ENCODE results near the gene PGM1. TPM values are rescaled to one million over a fixed set of nuclear protein-coding genes. Genes with fewer than 3 reads are reported as not detected.

Gene PGM1
- total RNA-seq, 1 experiment from 2014 or later: 111 TPM

DNA sequence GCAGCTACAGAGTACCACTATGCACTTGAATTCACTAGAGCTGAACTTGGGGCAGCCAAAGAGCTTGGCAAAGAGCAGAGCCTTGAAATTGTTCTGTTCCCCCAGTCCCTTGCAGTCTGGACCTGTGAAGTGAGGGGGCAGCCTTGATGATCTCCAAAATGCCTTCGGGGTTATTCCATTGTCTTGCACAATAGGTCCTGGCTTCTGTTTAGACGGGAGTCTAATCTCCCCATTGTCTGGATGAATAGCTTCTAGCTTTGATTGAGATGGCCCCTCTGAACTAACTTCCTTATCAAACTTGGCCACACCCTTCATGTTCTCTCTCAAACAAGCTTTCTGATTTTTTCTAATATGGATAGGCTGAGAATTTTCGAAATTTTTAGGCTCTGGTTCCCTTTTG lies 72.6 kb downstream of the PGM1 start:
- Mint-ChIP-seq H3K27ac (no peak overlapping the region), H3K9me3 (peaks cover 21% of the 10 kb centered on the region), H3K36me3 (peaks cover 21% of the 10 kb centered on the region), H3K4me3 (no peak overlapping the region), H3K4me1 (peaks cover 26% of the 10 kb centered on the region), H3K27me3 (ENCODE audit: low read depth) (0 out of 2 replicates have a peak, but pooled peaks cover 3% of the 10 kb centered on the region)
- ATAC-seq (0 out of 2 replicates have a peak, but pooled peaks have one; percentile 9), DNase-seq (ENCODE audit: low spot score) (no peak)
- ChIA-PET POLR2A (no interaction called here), CTCF (interaction anchor here (0.6 to 1.7 kb wide), 4 partner anchors 9 to 586 kb away, joined by 3 to 8 read pairs (median 4); no protein-coding TSS in a partner anchor)
- no peak for TF ChIP-seq CREM (CRISPR knock-in tag; IDR thresholded peaks at IDR 0.05)
- no peak for TF ChIP-seq SP1 (CRISPR knock-in tag; conservative IDR thresholded peaks at IDR 0.05)
- TF ChIP-seq, protein P1, sequence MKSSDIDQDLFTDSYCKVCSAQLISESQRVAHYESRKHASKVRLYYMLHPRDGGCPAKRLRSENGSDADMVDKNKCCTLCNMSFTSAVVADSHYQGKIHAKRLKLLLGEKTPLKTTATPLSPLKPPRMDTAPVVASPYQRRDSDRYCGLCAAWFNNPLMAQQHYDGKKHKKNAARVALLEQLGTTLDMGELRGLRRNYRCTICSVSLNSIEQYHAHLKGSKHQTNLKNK (CRISPR knock-in tag; IDR thresholded peaks at IDR 0.05): no peak
- TF ChIP-seq NFE2L1 (CRISPR knock-in tag; IDR thresholded peaks at IDR 0.05): no peak

DNA sequence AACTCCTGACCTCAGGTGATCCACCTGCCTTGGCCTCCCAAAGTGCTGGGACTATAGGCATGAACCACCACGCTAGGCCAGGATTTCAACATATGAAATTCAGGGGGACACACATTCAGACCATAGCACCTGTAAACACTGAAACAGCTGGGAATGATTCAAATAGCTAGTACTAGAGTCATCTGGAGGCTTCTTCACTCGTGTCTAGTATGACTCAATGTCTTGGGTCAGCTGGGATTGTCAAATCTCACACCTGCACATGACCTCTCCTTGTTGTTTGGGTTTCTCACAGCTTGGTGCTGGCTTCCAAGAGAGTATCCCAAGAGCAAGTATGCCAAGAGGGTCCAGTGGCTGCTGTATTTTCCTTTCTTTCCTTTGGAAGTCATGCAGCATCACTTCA lies 75.1 kb downstream of the PGM1 start:
- ChIA-PET POLR2A (no interaction called here), CTCF (interaction anchor here (1.0 to 2.1 kb wide), 3 partner anchors 24 to 578 kb away, joined by 3 to 5 read pairs (median 3); no protein-coding TSS in a partner anchor)
- H3K27ac Mint-ChIP-seq: no peak overlapping the region
- peaks cover 17% of the 10 kb centered on the region for H3K36me3 Mint-ChIP-seq
- H3K9me3 Mint-ChIP-seq: peaks cover 21% of the 10 kb centered on the region
- DNase-seq (ENCODE audit: low spot score) (no peak), ATAC-seq (no peak)
- 0 out of 2 replicates have a peak, but pooled peaks cover 3% of the 10 kb centered on the region for H3K27me3 Mint-ChIP-seq (ENCODE audit: low read depth)
- peaks cover 8% of the 10 kb centered on the region for H3K4me1 Mint-ChIP-seq
- no peak overlapping the region for H3K4me3 Mint-ChIP-seq
- TF ChIP-seq PRRX2 (CRISPR knock-in tag; IDR thresholded peaks at IDR 0.05) (no peak), ZNF121 (CRISPR knock-in tag; IDR thresholded peaks at IDR 0.05) (no peak), GRHL2 (CRISPR knock-in tag; IDR thresholded peaks at IDR 0.05; ENCODE audit: insufficient replicate concordance, severe bottlenecking) (no peak), OVOL2 (CRISPR knock-in tag; IDR thresholded peaks at IDR 0.05; ENCODE audit: borderline replicate concordance) (no peak), ETV6 (CRISPR knock-in tag; IDR thresholded peaks at IDR 0.05) (no peak), ZNF219 (CRISPR knock-in tag; IDR thresholded peaks at IDR 0.05; ENCODE audit: borderline replicate concordance) (no peak), ZNF263 (CRISPR knock-in tag; IDR thresholded peaks at IDR 0.05; ENCODE audit: low read depth) (no peak), CREM (CRISPR knock-in tag; IDR thresholded peaks at IDR 0.05) (no peak), GTF2I (CRISPR knock-in tag; conservative IDR thresholded peaks at IDR 0.05) (no peak), HMGA2 (CRISPR knock-in tag; IDR thresholded peaks at IDR 0.05) (no peak)
- TF ChIP-seq, protein P2, sequence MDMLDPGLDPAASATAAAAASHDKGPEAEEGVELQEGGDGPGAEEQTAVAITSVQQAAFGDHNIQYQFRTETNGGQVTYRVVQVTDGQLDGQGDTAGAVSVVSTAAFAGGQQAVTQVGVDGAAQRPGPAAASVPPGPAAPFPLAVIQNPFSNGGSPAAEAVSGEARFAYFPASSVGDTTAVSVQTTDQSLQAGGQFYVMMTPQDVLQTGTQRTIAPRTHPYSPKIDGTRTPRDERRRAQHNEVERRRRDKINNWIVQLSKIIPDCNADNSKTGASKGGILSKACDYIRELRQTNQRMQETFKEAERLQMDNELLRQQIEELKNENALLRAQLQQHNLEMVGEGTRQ (CRISPR knock-in tag; IDR thresholded peaks at IDR 0.05): no peak
- TF ChIP-seq, protein P3, sequence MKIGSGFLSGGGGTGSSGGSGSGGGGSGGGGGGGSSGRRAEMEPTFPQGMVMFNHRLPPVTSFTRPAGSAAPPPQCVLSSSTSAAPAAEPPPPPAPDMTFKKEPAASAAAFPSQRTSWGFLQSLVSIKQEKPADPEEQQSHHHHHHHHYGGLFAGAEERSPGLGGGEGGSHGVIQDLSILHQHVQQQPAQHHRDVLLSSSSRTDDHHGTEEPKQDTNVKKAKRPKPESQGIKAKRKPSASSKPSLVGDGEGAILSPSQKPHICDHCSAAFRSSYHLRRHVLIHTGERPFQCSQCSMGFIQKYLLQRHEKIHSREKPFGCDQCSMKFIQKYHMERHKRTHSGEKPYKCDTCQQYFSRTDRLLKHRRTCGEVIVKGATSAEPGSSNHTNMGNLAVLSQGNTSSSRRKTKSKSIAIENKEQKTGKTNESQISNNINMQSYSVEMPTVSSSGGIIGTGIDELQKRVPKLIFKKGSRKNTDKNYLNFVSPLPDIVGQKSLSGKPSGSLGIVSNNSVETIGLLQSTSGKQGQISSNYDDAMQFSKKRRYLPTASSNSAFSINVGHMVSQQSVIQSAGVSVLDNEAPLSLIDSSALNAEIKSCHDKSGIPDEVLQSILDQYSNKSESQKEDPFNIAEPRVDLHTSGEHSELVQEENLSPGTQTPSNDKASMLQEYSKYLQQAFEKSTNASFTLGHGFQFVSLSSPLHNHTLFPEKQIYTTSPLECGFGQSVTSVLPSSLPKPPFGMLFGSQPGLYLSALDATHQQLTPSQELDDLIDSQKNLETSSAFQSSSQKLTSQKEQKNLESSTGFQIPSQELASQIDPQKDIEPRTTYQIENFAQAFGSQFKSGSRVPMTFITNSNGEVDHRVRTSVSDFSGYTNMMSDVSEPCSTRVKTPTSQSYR (CRISPR knock-in tag; IDR thresholded peaks at IDR 0.05): no peak
- TF ChIP-seq, protein P4, sequence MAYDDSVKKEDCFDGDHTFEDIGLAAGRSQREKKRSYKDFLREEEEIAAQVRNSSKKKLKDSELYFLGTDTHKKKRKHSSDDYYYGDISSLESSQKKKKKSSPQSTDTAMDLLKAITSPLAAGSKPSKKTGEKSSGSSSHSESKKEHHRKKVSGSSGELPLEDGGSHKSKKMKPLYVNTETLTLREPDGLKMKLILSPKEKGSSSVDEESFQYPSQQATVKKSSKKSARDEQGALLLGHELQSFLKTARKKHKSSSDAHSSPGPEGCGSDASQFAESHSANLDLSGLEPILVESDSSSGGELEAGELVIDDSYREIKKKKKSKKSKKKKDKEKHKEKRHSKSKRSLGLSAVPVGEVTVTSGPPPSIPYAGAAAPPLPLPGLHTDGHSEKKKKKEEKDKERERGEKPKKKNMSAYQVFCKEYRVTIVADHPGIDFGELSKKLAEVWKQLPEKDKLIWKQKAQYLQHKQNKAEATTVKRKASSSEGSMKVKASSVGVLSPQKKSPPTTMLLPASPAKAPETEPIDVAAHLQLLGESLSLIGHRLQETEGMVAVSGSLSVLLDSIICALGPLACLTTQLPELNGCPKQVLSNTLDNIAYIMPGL (CRISPR knock-in tag; IDR thresholded peaks at IDR 0.05): no peak
- TF ChIP-seq, protein P5, sequence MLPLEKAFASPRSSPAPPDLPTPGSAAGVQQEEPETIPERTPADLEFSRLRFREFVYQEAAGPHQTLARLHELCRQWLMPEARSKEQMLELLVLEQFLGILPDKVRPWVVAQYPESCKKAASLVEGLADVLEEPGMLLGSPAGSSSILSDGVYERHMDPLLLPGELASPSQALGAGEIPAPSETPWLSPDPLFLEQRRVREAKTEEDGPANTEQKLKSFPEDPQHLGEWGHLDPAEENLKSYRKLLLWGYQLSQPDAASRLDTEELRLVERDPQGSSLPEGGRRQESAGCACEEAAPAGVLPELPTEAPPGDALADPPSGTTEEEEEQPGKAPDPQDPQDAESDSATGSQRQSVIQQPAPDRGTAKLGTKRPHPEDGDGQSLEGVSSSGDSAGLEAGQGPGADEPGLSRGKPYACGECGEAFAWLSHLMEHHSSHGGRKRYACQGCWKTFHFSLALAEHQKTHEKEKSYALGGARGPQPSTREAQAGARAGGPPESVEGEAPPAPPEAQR (CRISPR knock-in tag; IDR thresholded peaks at IDR 0.05): no peak
- TF ChIP-seq, protein P6, sequence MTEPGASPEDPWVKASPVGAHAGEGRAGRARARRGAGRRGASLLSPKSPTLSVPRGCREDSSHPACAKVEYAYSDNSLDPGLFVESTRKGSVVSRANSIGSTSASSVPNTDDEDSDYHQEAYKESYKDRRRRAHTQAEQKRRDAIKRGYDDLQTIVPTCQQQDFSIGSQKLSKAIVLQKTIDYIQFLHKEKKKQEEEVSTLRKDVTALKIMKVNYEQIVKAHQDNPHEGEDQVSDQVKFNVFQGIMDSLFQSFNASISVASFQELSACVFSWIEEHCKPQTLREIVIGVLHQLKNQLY (CRISPR knock-in tag; IDR thresholded peaks at IDR 0.05): no peak
- TF ChIP-seq, protein P7, sequence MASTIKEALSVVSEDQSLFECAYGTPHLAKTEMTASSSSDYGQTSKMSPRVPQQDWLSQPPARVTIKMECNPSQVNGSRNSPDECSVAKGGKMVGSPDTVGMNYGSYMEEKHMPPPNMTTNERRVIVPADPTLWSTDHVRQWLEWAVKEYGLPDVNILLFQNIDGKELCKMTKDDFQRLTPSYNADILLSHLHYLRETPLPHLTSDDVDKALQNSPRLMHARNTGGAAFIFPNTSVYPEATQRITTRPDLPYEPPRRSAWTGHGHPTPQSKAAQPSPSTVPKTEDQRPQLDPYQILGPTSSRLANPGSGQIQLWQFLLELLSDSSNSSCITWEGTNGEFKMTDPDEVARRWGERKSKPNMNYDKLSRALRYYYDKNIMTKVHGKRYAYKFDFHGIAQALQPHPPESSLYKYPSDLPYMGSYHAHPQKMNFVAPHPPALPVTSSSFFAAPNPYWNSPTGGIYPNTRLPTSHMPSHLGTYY (CRISPR knock-in tag; IDR thresholded peaks at IDR 0.05): no peak
- TF ChIP-seq, protein P8, sequence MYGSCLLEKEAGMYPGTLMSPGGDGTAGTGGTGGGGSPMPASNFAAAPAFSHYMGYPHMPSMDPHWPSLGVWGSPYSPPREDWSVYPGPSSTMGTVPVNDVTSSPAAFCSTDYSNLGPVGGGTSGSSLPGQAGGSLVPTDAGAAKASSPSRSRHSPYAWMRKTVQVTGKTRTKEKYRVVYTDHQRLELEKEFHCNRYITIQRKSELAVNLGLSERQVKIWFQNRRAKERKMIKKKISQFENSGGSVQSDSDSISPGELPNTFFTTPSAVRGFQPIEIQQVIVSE (CRISPR knock-in tag; IDR thresholded peaks at IDR 0.05; ENCODE audit: borderline replicate concordance): no peak
- TF ChIP-seq, protein P9, sequence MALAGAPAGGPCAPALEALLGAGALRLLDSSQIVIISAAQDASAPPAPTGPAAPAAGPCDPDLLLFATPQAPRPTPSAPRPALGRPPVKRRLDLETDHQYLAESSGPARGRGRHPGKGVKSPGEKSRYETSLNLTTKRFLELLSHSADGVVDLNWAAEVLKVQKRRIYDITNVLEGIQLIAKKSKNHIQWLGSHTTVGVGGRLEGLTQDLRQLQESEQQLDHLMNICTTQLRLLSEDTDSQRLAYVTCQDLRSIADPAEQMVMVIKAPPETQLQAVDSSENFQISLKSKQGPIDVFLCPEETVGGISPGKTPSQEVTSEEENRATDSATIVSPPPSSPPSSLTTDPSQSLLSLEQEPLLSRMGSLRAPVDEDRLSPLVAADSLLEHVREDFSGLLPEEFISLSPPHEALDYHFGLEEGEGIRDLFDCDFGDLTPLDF (CRISPR knock-in tag; IDR thresholded peaks at IDR 0.05): no peak

Data from WTC11 (cell line).